ENCODE data around the gene SEPHS2.

GRCh38 chr16:30429678-30430427 lies 15.8 kb downstream of the SEPHS2 start, which contains the start of gene DCTPP1:
- TF ChIP-seq, protein P1, sequence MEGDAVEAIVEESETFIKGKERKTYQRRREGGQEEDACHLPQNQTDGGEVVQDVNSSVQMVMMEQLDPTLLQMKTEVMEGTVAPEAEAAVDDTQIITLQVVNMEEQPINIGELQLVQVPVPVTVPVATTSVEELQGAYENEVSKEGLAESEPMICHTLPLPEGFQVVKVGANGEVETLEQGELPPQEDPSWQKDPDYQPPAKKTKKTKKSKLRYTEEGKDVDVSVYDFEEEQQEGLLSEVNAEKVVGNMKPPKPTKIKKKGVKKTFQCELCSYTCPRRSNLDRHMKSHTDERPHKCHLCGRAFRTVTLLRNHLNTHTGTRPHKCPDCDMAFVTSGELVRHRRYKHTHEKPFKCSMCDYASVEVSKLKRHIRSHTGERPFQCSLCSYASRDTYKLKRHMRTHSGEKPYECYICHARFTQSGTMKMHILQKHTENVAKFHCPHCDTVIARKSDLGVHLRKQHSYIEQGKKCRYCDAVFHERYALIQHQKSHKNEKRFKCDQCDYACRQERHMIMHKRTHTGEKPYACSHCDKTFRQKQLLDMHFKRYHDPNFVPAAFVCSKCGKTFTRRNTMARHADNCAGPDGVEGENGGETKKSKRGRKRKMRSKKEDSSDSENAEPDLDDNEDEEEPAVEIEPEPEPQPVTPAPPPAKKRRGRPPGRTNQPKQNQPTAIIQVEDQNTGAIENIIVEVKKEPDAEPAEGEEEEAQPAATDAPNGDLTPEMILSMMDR (IDR thresholded peaks at IDR 0.05; ENCODE audit: borderline replicate concordance, extremely low read depth, low read length, poor library complexity, severe bottlenecking), result peak; percentile 89
- TF ChIP-seq EZH2 (IDR thresholded peaks at IDR 0.05; ENCODE audit: borderline replicate concordance, low read depth, low read length, severe bottlenecking), result no peak
